Esophagus squamous epithelium (tissue), 4 donors: ENCODE data around the gene ZNF883.
"Not testable (repeated sequence)": the region's sequence is repeated elsewhere in the genome, so short reads cannot be mapped to it uniquely, and the experiment has no call there.

ENCODE experiments used
- POLR2A ChIP-seq, 4 donors: fragments of 450-650 bp; IDR thresholded peaks; one replicate each; pipeline ENCODE4 v1.6.1; 2017; ENCODE audit warnings: antibody characterized with exemption in 4 of 4, mild to moderate bottlenecking in 4 of 4, moderate library complexity in 3 of 4
- TF ChIP-seq, protein P1 (sequence below), 6 experiments: fragments of 450-650 bp in 4 of 6; fragments of 200-600 bp in 2 of 6; sonication (generic) in 2 of 6; IDR thresholded peaks; one replicate each; pipeline ENCODE4 v1.5.1; 2016 to 2019; ENCODE audit warnings: antibody characterized with exemption in 6 of 6, mild to moderate bottlenecking in 4 of 6, moderate library complexity in 4 of 6

DNA sequence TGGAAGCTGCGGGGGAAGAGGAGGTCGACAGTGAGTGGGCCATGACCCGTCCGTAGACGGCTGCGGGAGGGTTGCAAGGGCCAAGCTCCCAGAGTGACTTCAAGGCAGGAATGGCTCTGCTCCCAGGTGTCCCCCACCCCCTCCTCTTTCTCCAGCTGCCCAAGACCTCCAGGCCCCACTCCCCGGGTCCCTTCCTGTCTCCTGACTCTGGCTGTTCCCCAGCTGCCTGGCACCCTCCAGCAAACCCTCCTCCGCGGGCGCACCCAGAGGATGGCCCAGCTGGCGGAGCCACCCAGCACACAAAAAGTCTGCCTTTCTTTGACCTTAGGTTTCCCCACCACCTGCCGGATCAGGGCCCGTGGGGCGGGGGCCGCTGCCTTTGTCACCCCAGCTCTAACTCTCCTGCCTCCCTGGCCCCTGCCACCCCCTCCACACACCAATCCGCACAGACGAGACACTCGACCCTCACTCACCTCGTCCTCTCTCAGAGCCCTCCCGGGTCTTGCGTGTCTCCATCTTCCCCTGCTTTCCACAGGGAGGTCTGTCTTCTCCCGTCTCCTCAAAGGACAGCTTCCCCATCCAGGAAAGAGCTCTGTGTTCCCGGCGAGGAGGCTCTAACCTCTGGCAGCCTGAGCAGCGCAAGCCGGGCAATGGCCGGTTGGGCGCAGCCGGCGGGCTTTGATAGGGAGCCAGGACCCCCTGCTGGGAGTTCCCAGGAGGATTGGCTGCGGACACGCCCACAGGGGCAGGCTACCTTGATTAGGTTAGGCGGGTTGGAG, 49.3 kb upstream of the ZNF883 start:
- TF ChIP-seq, protein P1, sequence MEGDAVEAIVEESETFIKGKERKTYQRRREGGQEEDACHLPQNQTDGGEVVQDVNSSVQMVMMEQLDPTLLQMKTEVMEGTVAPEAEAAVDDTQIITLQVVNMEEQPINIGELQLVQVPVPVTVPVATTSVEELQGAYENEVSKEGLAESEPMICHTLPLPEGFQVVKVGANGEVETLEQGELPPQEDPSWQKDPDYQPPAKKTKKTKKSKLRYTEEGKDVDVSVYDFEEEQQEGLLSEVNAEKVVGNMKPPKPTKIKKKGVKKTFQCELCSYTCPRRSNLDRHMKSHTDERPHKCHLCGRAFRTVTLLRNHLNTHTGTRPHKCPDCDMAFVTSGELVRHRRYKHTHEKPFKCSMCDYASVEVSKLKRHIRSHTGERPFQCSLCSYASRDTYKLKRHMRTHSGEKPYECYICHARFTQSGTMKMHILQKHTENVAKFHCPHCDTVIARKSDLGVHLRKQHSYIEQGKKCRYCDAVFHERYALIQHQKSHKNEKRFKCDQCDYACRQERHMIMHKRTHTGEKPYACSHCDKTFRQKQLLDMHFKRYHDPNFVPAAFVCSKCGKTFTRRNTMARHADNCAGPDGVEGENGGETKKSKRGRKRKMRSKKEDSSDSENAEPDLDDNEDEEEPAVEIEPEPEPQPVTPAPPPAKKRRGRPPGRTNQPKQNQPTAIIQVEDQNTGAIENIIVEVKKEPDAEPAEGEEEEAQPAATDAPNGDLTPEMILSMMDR (IDR thresholded peaks at IDR 0.05): not testable (repeated sequence)
- not testable (repeated sequence) for TF ChIP-seq POLR2A (IDR thresholded peaks at IDR 0.05)
